Heart left ventricle (tissue), 13 donors: ENCODE data around the gene LTF.

Source experiments
- CTCF ChIP-seq, 12 donors: fragments of 200-600 bp; sonication (generic) in 4 of 12; IDR thresholded peaks; one replicate each; pipeline versions ENCODE4 v1.5.0 to v1.8.0; 2018 to 2022; ENCODE audit warnings: antibody characterized with exemption in 12 of 12, mild to moderate bottlenecking in 5 of 12
- POLR2A ChIP-seq, 2 donors: fragments of 450-650 bp; IDR thresholded peaks; one replicate each; pipeline ENCODE4 v1.6.1; 2017; ENCODE audit warnings: antibody characterized with exemption in 2 of 2, mild to moderate bottlenecking in 2 of 2, moderate library complexity in 2 of 2
- donor health status: ischemic (EF 13 %, LVEDD 7.1; RV severe dilation, severe dysfunction).
- donor health status: DM: no; HTN: yes; CAD: no.
- donor health status: DM: no; HTN: no; CAD: no.
- donor health status: ischemic (EF 25% LVEDD 6.9; RV normal size, moderate dysfunction).
- donor health status: ischemic (EF 25% LVEDD 5.7; RV mildly dilated, moderate dysfunction).
- donor health status: ischemic (EF 35%, LVEDD 5.7; RV mildly dilated, moderate dysfunction).
- donor health status: nonischemic (EF 11% LVEDD 7.7; RV severe dilation, severe dysfunction).
- donor health status: DM: yes; HTN: yes; CAD: no.
- donor health status: PGD.
- donor health status: ischemic (EF 29% LVEDD 5.4; RV normal size, mild dysfunction).
- donor health status: nonischemic (EF 23%, LVEDD 6.1; RV moderate dilation, normal function).

DNA sequence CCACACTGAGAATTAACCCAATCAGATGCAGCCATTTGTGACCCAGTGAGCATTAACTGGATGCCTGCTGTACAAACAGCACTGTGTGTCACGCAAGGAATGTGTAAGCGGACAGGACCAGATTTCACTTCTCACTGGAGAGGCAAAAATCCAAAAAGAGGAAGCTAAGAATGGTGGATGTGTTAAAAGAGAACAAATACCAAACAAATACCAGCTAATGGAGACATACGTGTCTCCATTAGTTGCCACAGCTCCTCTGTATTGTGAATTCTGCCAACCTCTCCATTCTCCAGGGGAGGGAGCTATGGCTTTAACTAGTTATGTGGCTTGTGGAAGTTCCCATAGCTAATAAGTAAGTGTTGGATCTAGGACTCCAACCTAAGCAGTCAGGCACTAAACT is 2.6 kb downstream of the LTF start:
- peak in 9 of 12 donors; percentile 22 to 41 (median 31) for TF ChIP-seq CTCF (IDR thresholded peaks at IDR 0.05)
- no peak for TF ChIP-seq POLR2A (IDR thresholded peaks at IDR 0.05)
